ENCODE results near the gene SERHL2.
"Not testable (repeated sequence)": the region's sequence is repeated elsewhere in the genome, so short reads cannot be mapped to it uniquely, and the experiment has no call there.

SERHL2 gene

GRCh38 chr22:42536634-42537033, 17.1 kb upstream of the SERHL2 start:
- H3K36me3 ChIP-seq (ENCODE audit: control insufficient read depth, insufficient read depth, low read length); H3K27ac ChIP-seq (ENCODE audit: low read depth, low read length); H3K27me3 ChIP-seq (ENCODE audit: control insufficient read depth, insufficient read depth, low read length); H3K4me1 ChIP-seq (ENCODE audit: control insufficient read depth, insufficient read depth, low read length); H3K9ac ChIP-seq (ENCODE audit: low read length); H3K4me3 ChIP-seq (ENCODE audit: low read depth, low read length); H3K9me3 ChIP-seq (ENCODE audit: control insufficient read depth, insufficient read depth, low read depth, low read length): not testable (repeated sequence)

DNA sequence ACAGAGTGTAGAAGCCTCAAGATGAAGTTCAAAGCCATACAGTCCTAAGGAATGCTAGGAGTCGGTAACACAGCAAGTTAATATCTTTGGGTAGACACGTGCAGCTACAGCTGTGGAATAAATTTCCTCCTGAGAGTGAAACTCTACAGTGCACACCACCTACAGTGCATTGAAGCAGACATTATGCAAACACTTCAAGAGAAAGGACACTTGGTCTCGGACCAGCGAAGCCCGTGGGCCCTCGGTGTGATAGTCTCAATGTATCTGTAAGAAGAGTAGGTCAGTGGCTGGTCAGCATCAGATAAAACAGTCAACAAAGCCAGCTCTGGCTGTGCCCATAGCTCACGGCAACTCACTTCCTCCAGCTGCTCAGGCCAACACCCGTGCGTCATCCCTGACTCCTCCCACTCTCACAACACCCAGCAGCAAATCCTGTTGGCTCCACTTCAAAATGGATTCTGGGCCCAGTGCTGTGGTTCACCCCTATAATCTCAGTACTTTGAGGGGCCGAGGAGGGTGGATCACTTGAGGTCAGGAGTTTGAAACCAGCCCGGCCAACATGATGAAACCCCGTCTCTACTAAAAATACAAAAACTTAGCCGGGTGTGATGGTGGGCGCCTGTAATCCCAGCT, 16.4 kb upstream of the SERHL2 start:
- H3K4me1 ChIP-seq (ENCODE audit: control insufficient read depth, insufficient read depth, low read length); H3K9ac ChIP-seq (ENCODE audit: low read length); H3K27me3 ChIP-seq (ENCODE audit: control insufficient read depth, insufficient read depth, low read length); H3K9me3 ChIP-seq (ENCODE audit: control insufficient read depth, insufficient read depth, low read depth, low read length); H3K27ac ChIP-seq (ENCODE audit: low read depth, low read length); H3K36me3 ChIP-seq (ENCODE audit: control insufficient read depth, insufficient read depth, low read length); H3K4me3 ChIP-seq (ENCODE audit: low read depth, low read length): not testable (repeated sequence)

DNA sequence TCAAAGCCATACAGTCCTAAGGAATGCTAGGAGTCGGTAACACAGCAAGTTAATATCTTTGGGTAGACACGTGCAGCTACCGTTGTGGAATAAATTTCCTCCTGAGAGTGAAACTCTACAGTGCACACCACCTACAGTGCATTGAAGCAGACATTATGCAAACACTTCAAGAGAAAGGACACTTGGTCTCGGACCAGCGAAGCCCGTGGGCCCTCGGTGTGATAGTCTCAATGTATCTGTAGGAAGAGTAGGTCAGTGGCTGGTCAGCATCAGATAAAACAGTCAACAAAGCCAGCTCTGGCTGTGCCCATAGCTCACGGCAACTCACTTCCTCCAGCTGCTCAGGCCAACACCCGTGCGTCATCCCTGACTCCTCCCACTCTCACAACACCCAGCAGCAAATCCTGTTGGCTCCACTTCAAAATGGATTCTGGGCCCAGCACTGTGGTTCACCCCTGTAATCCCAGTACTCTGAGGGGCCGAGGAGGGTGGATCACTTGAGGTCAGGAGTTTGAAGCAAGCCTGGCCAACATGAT, 14.5 kb upstream of the SERHL2 start:
- H3K4me1 ChIP-seq (ENCODE audit: control insufficient read depth, insufficient read depth, low read length); H3K27me3 ChIP-seq (ENCODE audit: control insufficient read depth, insufficient read depth, low read length); H3K27ac ChIP-seq (ENCODE audit: low read depth, low read length); H3K4me3 ChIP-seq (ENCODE audit: low read depth, low read length); H3K9me3 ChIP-seq (ENCODE audit: control insufficient read depth, insufficient read depth, low read depth, low read length); H3K36me3 ChIP-seq (ENCODE audit: control insufficient read depth, insufficient read depth, low read length); H3K9ac ChIP-seq (ENCODE audit: low read length): not testable (repeated sequence)

DNA sequence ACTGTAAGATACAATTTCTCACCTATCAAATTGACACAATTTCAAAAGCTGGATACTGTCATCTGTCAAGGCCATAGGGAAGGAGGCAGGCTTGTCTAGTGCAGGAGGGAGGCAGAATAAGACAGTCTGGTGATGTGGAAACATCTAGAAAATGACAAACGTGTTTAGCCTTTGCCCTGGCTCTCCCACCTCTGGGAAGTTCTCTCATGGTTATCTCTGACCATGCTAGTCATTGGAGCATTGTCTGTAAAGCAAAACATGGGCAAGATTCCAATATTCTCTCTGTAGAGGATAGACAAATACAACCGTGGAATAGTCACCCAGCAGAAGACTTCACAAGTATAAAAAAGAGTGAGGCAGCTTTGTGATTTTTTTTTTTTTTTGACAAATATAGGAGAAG, 9.1 kb upstream of the SERHL2 start:
- Histone ChIP-seq H3K36me3 (ENCODE audit: control insufficient read depth, insufficient read depth, low read length) (no peaks in the 10 kb centered on the region), H3K4me3 (ENCODE audit: low read depth, low read length) (no peak overlapping the region), H3K9me3 (ENCODE audit: control insufficient read depth, insufficient read depth, low read depth, low read length) (no peaks in the 10 kb centered on the region), H3K27ac (ENCODE audit: low read depth, low read length) (no peak overlapping the region), H3K4me1 (ENCODE audit: control insufficient read depth, insufficient read depth, low read length) (peaks cover 10% of the 10 kb centered on the region; the same call in 1 of the 2 replicates), H3K9ac (ENCODE audit: low read length) (no peak overlapping the region), H3K27me3 (ENCODE audit: control insufficient read depth, insufficient read depth, low read length) (no peaks in the 10 kb centered on the region)

DNA sequence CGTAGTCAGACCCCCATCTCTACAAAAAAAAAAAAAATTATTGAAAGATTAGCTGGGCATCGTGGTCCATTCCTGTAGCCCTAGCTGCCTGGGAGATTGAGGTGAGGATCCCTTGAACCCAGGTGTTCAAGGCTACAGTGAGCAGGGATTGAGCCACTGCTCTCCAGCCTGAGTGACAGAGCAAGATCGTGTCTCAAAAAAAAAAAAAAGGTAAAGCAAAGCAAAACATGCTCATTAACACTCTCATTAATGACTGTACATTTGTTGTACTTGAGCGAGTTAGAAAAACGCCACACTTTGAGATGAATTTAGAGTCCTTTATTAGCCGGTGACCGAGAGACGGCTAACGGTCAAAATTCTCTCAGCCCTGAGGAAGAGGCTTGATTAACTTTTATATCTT, 6.2 kb upstream of the SERHL2 start:
- Histone ChIP-seq H3K4me3 (ENCODE audit: low read depth, low read length) (no peak overlapping the region), H3K36me3 (ENCODE audit: control insufficient read depth, insufficient read depth, low read length) (no peaks in the 10 kb centered on the region), H3K9ac (ENCODE audit: low read length) (no peak overlapping the region), H3K9me3 (ENCODE audit: control insufficient read depth, insufficient read depth, low read depth, low read length) (peaks cover 3% of the 10 kb centered on the region; the same call in 1 of the 2 replicates), H3K4me1 (ENCODE audit: control insufficient read depth, insufficient read depth, low read length) (peaks cover 10% of the 10 kb centered on the region; the same call in 1 of the 2 replicates), H3K27ac (ENCODE audit: low read depth, low read length) (no peak overlapping the region), H3K27me3 (ENCODE audit: control insufficient read depth, insufficient read depth, low read length) (peaks cover 13% of the 10 kb centered on the region)

DNA sequence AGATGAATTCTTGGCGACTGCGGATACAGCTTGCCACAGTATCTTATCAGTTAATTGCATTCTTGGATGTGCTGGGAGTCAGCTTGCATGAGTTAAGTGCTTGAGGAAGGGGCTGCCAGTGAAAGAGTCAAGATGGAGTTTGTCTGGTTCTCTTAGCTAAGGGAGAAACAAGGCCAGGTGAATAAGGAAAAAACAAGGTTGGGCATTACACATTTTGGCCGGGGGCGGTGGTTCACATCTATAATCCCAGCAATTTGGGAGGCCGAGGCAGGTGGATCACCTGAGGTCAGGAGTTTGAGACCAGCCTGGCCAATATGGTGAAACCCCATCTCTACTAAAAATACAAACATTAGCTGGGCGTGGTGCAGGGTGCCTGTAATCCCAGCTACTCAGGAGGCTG, 5.6 kb upstream of the SERHL2 start:
- Histone ChIP-seq H3K27me3 (ENCODE audit: control insufficient read depth, insufficient read depth, low read length) (peaks cover 13% of the 10 kb centered on the region), H3K4me1 (ENCODE audit: control insufficient read depth, insufficient read depth, low read length) (peaks cover 10% of the 10 kb centered on the region; the same call in 1 of the 2 replicates)
- H3K4me3 ChIP-seq (ENCODE audit: low read depth, low read length); H3K9me3 ChIP-seq (ENCODE audit: control insufficient read depth, insufficient read depth, low read depth, low read length); H3K9ac ChIP-seq (ENCODE audit: low read length); H3K27ac ChIP-seq (ENCODE audit: low read depth, low read length); H3K36me3 ChIP-seq (ENCODE audit: control insufficient read depth, insufficient read depth, low read length): not testable (repeated sequence)

GRCh38 chr22:42548597-42549330, 5.0 kb upstream of the SERHL2 start:
- Histone ChIP-seq H3K9me3 (ENCODE audit: control insufficient read depth, insufficient read depth, low read depth, low read length) (peaks cover 3% of the 10 kb centered on the region; the same call in 1 of the 2 replicates), H3K36me3 (ENCODE audit: control insufficient read depth, insufficient read depth, low read length) (no peaks in the 10 kb centered on the region), H3K27ac (ENCODE audit: low read depth, low read length) (no peak overlapping the region), H3K4me1 (ENCODE audit: control insufficient read depth, insufficient read depth, low read length) (peaks cover 10% of the 10 kb centered on the region; the same call in 1 of the 2 replicates), H3K27me3 (ENCODE audit: control insufficient read depth, insufficient read depth, low read length) (peaks cover 13% of the 10 kb centered on the region), H3K4me3 (ENCODE audit: low read depth, low read length) (no peak overlapping the region), H3K9ac (ENCODE audit: low read length) (no peak overlapping the region)

GRCh38 chr22:42549331-42550060, 4.3 kb upstream of the SERHL2 start:
- Histone ChIP-seq H3K27ac (ENCODE audit: low read depth, low read length) (no peak overlapping the region), H3K36me3 (ENCODE audit: control insufficient read depth, insufficient read depth, low read length) (no peaks in the 10 kb centered on the region), H3K9me3 (ENCODE audit: control insufficient read depth, insufficient read depth, low read depth, low read length) (peaks cover 3% of the 10 kb centered on the region; the same call in 1 of the 2 replicates), H3K4me1 (ENCODE audit: control insufficient read depth, insufficient read depth, low read length) (peaks cover 16% of the 10 kb centered on the region; the same call in 1 of the 2 replicates), H3K4me3 (ENCODE audit: low read depth, low read length) (no peak overlapping the region), H3K9ac (ENCODE audit: low read length) (no peak overlapping the region), H3K27me3 (ENCODE audit: control insufficient read depth, insufficient read depth, low read length) (peaks cover 19% of the 10 kb centered on the region)

DNA sequence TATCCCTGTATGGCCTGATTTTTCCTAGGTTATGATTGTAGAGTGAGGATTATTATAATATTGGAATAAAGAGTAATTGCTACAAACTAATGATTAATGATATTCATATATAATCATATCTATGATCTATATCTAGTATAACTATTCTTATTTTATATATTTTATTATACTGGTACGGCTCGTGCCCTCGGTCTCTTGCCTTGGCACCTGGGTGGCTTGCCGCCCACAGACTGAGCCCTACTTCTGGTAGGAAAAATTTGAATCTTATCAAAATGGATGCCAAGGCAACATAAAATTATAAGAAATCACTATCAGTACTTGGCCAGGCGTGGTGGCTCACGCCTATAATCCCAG, 1.5 kb upstream of the SERHL2 start:
- H3K27ac ChIP-seq (ENCODE audit: low read depth, low read length); H3K4me3 ChIP-seq (ENCODE audit: low read depth, low read length); H3K9me3 ChIP-seq (ENCODE audit: control insufficient read depth, insufficient read depth, low read depth, low read length); H3K36me3 ChIP-seq (ENCODE audit: control insufficient read depth, insufficient read depth, low read length); H3K9ac ChIP-seq (ENCODE audit: low read length): not testable (repeated sequence)
- peaks cover 16% of the 10 kb centered on the region; the same call in 1 of the 2 replicates for H3K4me1 ChIP-seq (ENCODE audit: control insufficient read depth, insufficient read depth, low read length)
- H3K27me3 ChIP-seq (ENCODE audit: control insufficient read depth, insufficient read depth, low read length): peaks cover 19% of the 10 kb centered on the region

GRCh38 chr22:42560381-42560780, 6.6 kb downstream of the SERHL2 start:
- H3K9ac ChIP-seq (ENCODE audit: low read length): no peak overlapping the region
- no peaks in the 10 kb centered on the region for H3K9me3 ChIP-seq (ENCODE audit: control insufficient read depth, insufficient read depth, low read depth, low read length)
- no peak overlapping the region for H3K27ac ChIP-seq (ENCODE audit: low read depth, low read length)
- H3K4me1 ChIP-seq (ENCODE audit: control insufficient read depth, insufficient read depth, low read length): peaks cover 8% of the 10 kb centered on the region; the same call in 1 of the 2 replicates
- H3K4me3 ChIP-seq (ENCODE audit: low read depth, low read length): no peak overlapping the region
- H3K36me3 ChIP-seq (ENCODE audit: control insufficient read depth, insufficient read depth, low read length): no peaks in the 10 kb centered on the region
- H3K27me3 ChIP-seq (ENCODE audit: control insufficient read depth, insufficient read depth, low read length): no peaks in the 10 kb centered on the region

GRCh38 chr22:42560781-42561180, 7.0 kb downstream of the SERHL2 start:
- Histone ChIP-seq H3K27me3 (ENCODE audit: control insufficient read depth, insufficient read depth, low read length) (no peaks in the 10 kb centered on the region), H3K9me3 (ENCODE audit: control insufficient read depth, insufficient read depth, low read depth, low read length) (no peaks in the 10 kb centered on the region), H3K4me1 (ENCODE audit: control insufficient read depth, insufficient read depth, low read length) (peaks cover 8% of the 10 kb centered on the region; the same call in 1 of the 2 replicates), H3K27ac (ENCODE audit: low read depth, low read length) (no peak overlapping the region), H3K9ac (ENCODE audit: low read length) (no peak overlapping the region), H3K4me3 (ENCODE audit: low read depth, low read length) (no peak overlapping the region), H3K36me3 (ENCODE audit: control insufficient read depth, insufficient read depth, low read length) (no peaks in the 10 kb centered on the region)

Data from HUES6 (cell line).